Measurements from ENCODE around the gene CXCL17. TPM values are rescaled to one million over a fixed set of nuclear protein-coding genes. Genes with fewer than 3 reads are reported as not detected.
A peak's percentile ranks its signal among the peaks of the same experiment; 100 is the strongest.

CXCL17 gene
- total RNA-seq, 1 experiment from 2014 or later: 0.32 TPM

DNA sequence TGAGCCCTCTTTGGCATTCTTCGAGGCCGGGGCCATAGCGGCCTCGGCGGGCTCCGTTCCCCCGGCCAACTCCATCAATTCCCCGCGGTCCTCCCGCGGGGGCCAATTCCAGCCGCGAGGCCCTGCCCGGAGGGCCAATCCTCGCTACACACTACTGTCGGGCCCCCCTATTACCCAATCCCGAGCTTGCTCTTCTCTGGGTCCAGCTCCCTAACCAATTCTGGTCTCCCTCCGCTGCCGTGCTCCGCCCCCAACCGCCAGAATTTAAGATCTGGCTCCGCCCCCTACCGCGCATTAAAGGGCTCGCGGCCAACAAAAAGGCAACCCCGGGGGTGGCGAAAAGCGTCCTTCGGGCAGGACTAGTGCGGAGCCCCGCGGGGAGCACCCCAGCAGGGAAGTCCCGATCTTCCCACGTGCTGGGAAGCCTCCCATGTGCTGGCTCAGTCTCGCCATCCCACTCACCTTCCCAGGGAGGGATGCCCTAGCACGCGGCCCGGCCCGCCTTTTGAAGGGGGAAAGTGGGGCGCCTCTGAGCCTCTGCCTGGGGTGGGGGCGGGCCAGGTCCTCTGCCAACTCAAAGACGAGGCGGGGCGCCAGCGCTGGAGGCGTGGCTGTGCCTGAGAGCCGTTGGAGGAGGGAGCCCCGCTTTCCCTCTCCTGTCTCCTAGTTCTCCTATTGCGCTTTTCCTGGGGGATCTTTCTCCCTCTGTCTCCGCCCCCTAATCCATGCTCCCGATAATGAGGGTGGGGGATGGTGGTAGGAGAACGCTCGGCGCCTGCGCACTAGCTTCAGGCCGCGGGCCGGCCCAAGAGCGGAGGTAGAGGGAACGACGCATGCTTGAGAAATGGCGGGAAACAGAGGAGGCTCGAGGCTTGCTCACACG, 19.0 kb downstream of the CXCL17 start:
- H3K79me2 ChIP-seq (ENCODE audit: insufficient read depth, low read length): no peaks in the 10 kb centered on the region
- POLR2A ChIA-PET: interaction anchor here (1.0 to 2.7 kb wide), 2 partner anchors 9 to 27 kb away, joined by 5 to 10 read pairs; no protein-coding TSS in a partner anchor
- peak; percentile 96 for ATAC-seq
- H3K27ac ChIP-seq (ENCODE audit: low read depth, low read length): peak overlapping the region; percentile 50
- peak overlapping the region; percentile 89 for H3K4me2 ChIP-seq (ENCODE audit: low read length)
- no peaks in the 10 kb centered on the region for H4K20me1 ChIP-seq (ENCODE audit: insufficient read depth)
- TF ChIP-seq, protein P1, sequence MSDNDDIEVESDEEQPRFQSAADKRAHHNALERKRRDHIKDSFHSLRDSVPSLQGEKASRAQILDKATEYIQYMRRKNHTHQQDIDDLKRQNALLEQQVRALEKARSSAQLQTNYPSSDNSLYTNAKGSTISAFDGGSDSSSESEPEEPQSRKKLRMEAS (IDR thresholded peaks at IDR 0.05): peak; percentile 65
- TF ChIP-seq CEBPB (IDR thresholded peaks at IDR 0.05; ENCODE audit: low read depth) (peak; percentile 48; the same call in 1 of the 2 replicates), FOSL1 (IDR thresholded peaks at IDR 0.05; ENCODE audit: low read depth) (no peak), SP1 (IDR thresholded peaks at IDR 0.05; ENCODE audit: low read depth) (peak; percentile 78), TCF7L2 (IDR thresholded peaks at IDR 0.05; ENCODE audit: borderline replicate concordance, extremely low read depth, insufficient read depth, insufficient read length) (no peak), ZFX (IDR thresholded peaks at IDR 0.05) (peak; percentile 2; the same call in 1 of the 2 replicates)
- CTCF ChIA-PET: interaction anchor here (1.0 to 2.8 kb wide), 6 partner anchors 10 to 311 kb away, joined by 4 to 22 read pairs (median 5); no protein-coding TSS in a partner anchor
- H3K36me3 ChIP-seq (ENCODE audit: control insufficient read depth in 1 of 2, insufficient read depth in 2 of 2, low read length in 2 of 2): no peaks in the 10 kb centered on the region
- H3K27me3 ChIP-seq (ENCODE audit: insufficient read depth, low read length): no peaks in the 10 kb centered on the region
- no peaks in the 10 kb centered on the region for H3K9me3 ChIP-seq (ENCODE audit: control insufficient read depth in 1 of 2, insufficient read depth in 1 of 2, low read depth in 1 of 2, low read length in 2 of 2)
- peak; percentile 84 for DNase-seq (ENCODE audit: low read depth, low spot score)
- intact Hi-C loops (cut with micrococcal nuclease): no loop called here
- peaks cover 21 to 45% of the 10 kb centered on the region in 2 experiments; a peak in 3 of 4 replicates for H3K4me1 ChIP-seq (ENCODE audit: control insufficient read depth in 1 of 2, insufficient read depth in 2 of 2, low read length in 2 of 2)
- RAD21 ChIA-PET (ENCODE audit: low non-redundant PET in 1 of 2, low total read pairs in 2 of 2, uncharacterized antibody in 2 of 2, unreplicated experiment in 2 of 2): no interaction called here
- peak overlapping the region; percentile 15 for H2AFZ ChIP-seq (ENCODE audit: low read depth, low read length, poor library complexity, severe bottlenecking)
- no peaks in the 10 kb centered on the region for H3K9me2 ChIP-seq (ENCODE audit: insufficient read depth)
- H3K9ac ChIP-seq (ENCODE audit: low read length): peak overlapping the region; percentile 69
- no TSS peak for BruUV-seq (replicated peaks)
- H3K4me3 ChIP-seq (replicated peaks in 1 of 2; ENCODE audit: low read depth in 1 of 2, low read length in 2 of 2): peak overlapping the region; percentile 71 to 73

DNA sequence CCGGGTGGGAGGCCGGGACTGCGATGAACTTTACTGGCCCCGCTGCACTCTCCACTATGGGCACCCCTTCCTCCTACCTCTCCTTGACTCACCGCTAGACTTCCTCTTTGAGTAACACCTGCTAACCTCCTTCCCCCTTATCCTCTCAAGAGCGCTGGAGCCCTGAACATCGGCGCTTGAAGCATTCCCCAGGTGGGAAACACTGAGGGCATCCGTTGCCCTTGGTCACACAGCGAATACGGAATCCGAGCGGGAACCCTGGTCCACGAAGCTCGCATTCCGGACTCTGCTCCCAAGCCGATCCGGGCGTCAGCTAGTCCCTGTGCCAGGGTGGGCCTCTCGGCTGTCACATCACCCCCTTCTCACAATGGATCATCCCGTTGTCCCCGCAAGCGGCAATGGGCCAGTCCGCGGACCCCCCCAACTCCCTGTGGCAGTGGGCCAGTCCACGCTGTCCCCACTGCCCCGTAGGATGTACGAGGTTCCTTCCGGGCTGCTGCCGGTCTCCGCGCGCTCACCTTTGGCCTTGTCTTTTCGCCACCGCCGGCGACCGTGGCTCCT, 19.8 kb downstream of the CXCL17 start:
- BruUV-seq (replicated peaks): TSS peak; percentile 52
- Histone ChIP-seq H4K20me1 (ENCODE audit: insufficient read depth) (no peaks in the 10 kb centered on the region), H3K9ac (ENCODE audit: low read length) (peak overlapping the region; percentile 69), H3K36me3 (ENCODE audit: control insufficient read depth in 1 of 2, insufficient read depth in 2 of 2, low read length in 2 of 2) (no peaks in the 10 kb centered on the region), H3K4me3 (replicated peaks in 1 of 2; ENCODE audit: low read depth in 1 of 2, low read length in 2 of 2) (peak overlapping the region; percentile 71 to 73), H3K4me2 (ENCODE audit: low read length) (peak overlapping the region; percentile 89), H3K27me3 (ENCODE audit: insufficient read depth, low read length) (no peaks in the 10 kb centered on the region), H3K27ac (ENCODE audit: low read depth, low read length) (peak overlapping the region; percentile 50), H3K9me3 (ENCODE audit: control insufficient read depth in 1 of 2, insufficient read depth in 1 of 2, low read depth in 1 of 2, low read length in 2 of 2) (no peaks in the 10 kb centered on the region), H2AFZ (ENCODE audit: low read depth, low read length, poor library complexity, severe bottlenecking) (peak overlapping the region; percentile 15), H3K79me2 (ENCODE audit: insufficient read depth, low read length) (no peaks in the 10 kb centered on the region), H3K9me2 (ENCODE audit: insufficient read depth) (no peaks in the 10 kb centered on the region), H3K4me1 (ENCODE audit: control insufficient read depth in 1 of 2, insufficient read depth in 2 of 2, low read length in 2 of 2) (peaks cover 21 to 45% of the 10 kb centered on the region in 2 experiments; a peak in 3 of 4 replicates)
- TF ChIP-seq TCF7L2 (IDR thresholded peaks at IDR 0.05; ENCODE audit: borderline replicate concordance, extremely low read depth, insufficient read depth, insufficient read length): peak; percentile 56
- TF ChIP-seq ZFX (IDR thresholded peaks at IDR 0.05): 0 out of 2 replicates have a peak, but pooled peaks have one; percentile 15
- TF ChIP-seq, protein P2, sequence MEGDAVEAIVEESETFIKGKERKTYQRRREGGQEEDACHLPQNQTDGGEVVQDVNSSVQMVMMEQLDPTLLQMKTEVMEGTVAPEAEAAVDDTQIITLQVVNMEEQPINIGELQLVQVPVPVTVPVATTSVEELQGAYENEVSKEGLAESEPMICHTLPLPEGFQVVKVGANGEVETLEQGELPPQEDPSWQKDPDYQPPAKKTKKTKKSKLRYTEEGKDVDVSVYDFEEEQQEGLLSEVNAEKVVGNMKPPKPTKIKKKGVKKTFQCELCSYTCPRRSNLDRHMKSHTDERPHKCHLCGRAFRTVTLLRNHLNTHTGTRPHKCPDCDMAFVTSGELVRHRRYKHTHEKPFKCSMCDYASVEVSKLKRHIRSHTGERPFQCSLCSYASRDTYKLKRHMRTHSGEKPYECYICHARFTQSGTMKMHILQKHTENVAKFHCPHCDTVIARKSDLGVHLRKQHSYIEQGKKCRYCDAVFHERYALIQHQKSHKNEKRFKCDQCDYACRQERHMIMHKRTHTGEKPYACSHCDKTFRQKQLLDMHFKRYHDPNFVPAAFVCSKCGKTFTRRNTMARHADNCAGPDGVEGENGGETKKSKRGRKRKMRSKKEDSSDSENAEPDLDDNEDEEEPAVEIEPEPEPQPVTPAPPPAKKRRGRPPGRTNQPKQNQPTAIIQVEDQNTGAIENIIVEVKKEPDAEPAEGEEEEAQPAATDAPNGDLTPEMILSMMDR (IDR thresholded peaks at IDR 0.05 in 2 of 3, conservative IDR thresholded peaks at IDR 0.05 in 1 of 3; ENCODE audit: borderline replicate concordance in 1 of 3, insufficient read depth in 1 of 3, low read depth in 2 of 3, low read length in 2 of 3): no peak
- TF ChIP-seq CEBPB (IDR thresholded peaks at IDR 0.05; ENCODE audit: low read depth): no peak
- DNase-seq (ENCODE audit: low read depth, low spot score) (no peak), ATAC-seq (peak; percentile 55)
- intact Hi-C loops (cut with micrococcal nuclease): no loop called here
- ChIA-PET RAD21 (ENCODE audit: low non-redundant PET in 1 of 2, low total read pairs in 2 of 2, uncharacterized antibody in 2 of 2, unreplicated experiment in 2 of 2) (no interaction called here), CTCF (interaction anchor here (1.0 to 2.8 kb wide), 5 partner anchors 11 to 310 kb away, joined by 4 to 22 read pairs (median 5); no protein-coding TSS in a partner anchor), POLR2A (interaction anchor here (1.0 to 2.7 kb wide), 2 partner anchors 10 to 26 kb away, joined by 5 to 10 read pairs; no protein-coding TSS in a partner anchor)

Data from HCT116 (cell line).